Bronchial epithelial cell (primary cell): Measurements from ENCODE around the gene DLG4. TPM values are rescaled to one million over a fixed set of nuclear protein-coding genes. Genes with fewer than 3 reads are reported as not detected.

ENCODE experiments used
- DNase-seq: peaks from one replicate; pipeline ENCODE4 v3.0.0-alpha.2; 2010; ENCODE audit warnings: low read depth
- FAIRE-seq: peaks from 2 replicates; lab custom pipeline; 2011; peaks lifted over from hg19 to GRCh38; lab: Jason Lieb, UNC
- H3K27me3 ChIP-seq: 2 replicates; pipeline ENCODE4 v1.5.1; 2011; ENCODE audit warnings: low read length; ENCODE audit not compliant: control insufficient read depth, insufficient read depth
- H3K36me3 ChIP-seq: 2 replicates; pipeline ENCODE4 v1.5.1; 2011; ENCODE audit warnings: low read length; ENCODE audit not compliant: control insufficient read depth, insufficient read depth
- H3K4me3 ChIP-seq: 2 replicates; pipeline ENCODE4 v1.5.1; 2011; ENCODE audit warnings: mild to moderate bottlenecking, low read depth, low read length, control low read depth
- CTCF ChIP-seq: IDR thresholded peaks from 2 replicates; pipeline ENCODE4 v1.5.1; 2011; ENCODE audit warnings: mild to moderate bottlenecking, moderate library complexity, low read length, control low read depth, inconsistent platforms; ENCODE audit not compliant: insufficient read depth, severe bottlenecking
- total RNA-seq: library from RNA; depleted of rRNA; stranded (reverse); fragments of >200 nt; gene quantifications from 2 replicates; pipeline ENCODE4 v1.2.1, GENCODE V29; 2014

The DLG4 gene
- total RNA-seq, 1 donor from 2014 or later = 1.8 TPM

- H3K4me3 ChIP-seq = no peak overlapping the region
- no peak for DNase-seq
- no peaks in the 10 kb centered on the region for H3K27me3 ChIP-seq
- H3K36me3 ChIP-seq = peaks cover 30% of the 10 kb centered on the region
- FAIRE-seq = peak; percentile 55
- TF ChIP-seq CTCF = no peak
Observed at GRCh38 chr17:7228920-7229319, 9.3 kb upstream of the DLG4 start.

GRCh38 chr17:7226721-7227710, 7.4 kb upstream of the DLG4 start:
- DNase-seq (no peak), FAIRE-seq (peak; percentile 7)
- no peak for TF ChIP-seq CTCF
- no peaks in the 10 kb centered on the region for H3K27me3 ChIP-seq
- H3K4me3 ChIP-seq = no peak overlapping the region
- H3K36me3 ChIP-seq = peaks cover 47% of the 10 kb centered on the region

- H3K36me3 ChIP-seq = peaks cover 49% of the 10 kb centered on the region
- TF ChIP-seq CTCF = no peak
- FAIRE-seq = no peak
Observed at GRCh38 chr17:7225711-7226331, 6.2 kb upstream of the DLG4 start.

GRCh38 chr17:7224661-7225111, 5.0 kb upstream of the DLG4 start:
- TF ChIP-seq CTCF = no peak
- no peak overlapping the region for H3K4me3 ChIP-seq

More at GRCh38 chr17:7225711-7226331, 6.2 kb upstream of the DLG4 start:
- Histone ChIP-seq H3K27me3 (no peaks in the 10 kb centered on the region), H3K4me3 (no peak overlapping the region)
- no peak for DNase-seq

GRCh38 chr17:7224110-7224509, 4.5 kb upstream of the DLG4 start:
- Histone ChIP-seq H3K27me3 (no peaks in the 10 kb centered on the region), H3K4me3 (no peak overlapping the region), H3K36me3 (peaks cover 38% of the 10 kb centered on the region)
- DNase-seq (no peak), FAIRE-seq (no peak)
- no peak for TF ChIP-seq CTCF

More at GRCh38 chr17:7224661-7225111, 5.0 kb upstream of the DLG4 start:
- no peak for FAIRE-seq
- no peak for DNase-seq
- Histone ChIP-seq H3K36me3 (peaks cover 44% of the 10 kb centered on the region), H3K27me3 (no peaks in the 10 kb centered on the region)
